ENCODE data around the gene LDHB.
"Not testable (repeated sequence)": the region's sequence is repeated elsewhere in the genome, so short reads cannot be mapped to it uniquely, and the experiment has no call there.

LDHB gene

GRCh38 chr12:21607701-21608100, 49.9 kb downstream of the LDHB start:
- DNase-seq (ENCODE audit: low spot score) = peak; percentile 11

GRCh38 chr12:21606175-21606574, 51.5 kb downstream of the LDHB start:
- DNase-seq (ENCODE audit: low spot score) = no peak

GRCh38 chr12:21604245-21605101, 53.2 kb downstream of the LDHB start, which contains the start of gene GYS2:
Gene GYS2, minus strand, starts transcription at chr12:21604847. Its CDS starts 255 bp downstream, at chr12:21604592.
- DNase-seq (ENCODE audit: low spot score) = no peak

GRCh38 chr12:21602774-21603173, 54.9 kb downstream of the LDHB start:
- no peak for DNase-seq (ENCODE audit: low spot score)

GRCh38 chr12:21600196-21600595, 57.4 kb downstream of the LDHB start:
- DNase-seq (ENCODE audit: low spot score) = no peak

GRCh38 chr12:21599143-21599999, 58.3 kb downstream of the LDHB start:
- no peak for DNase-seq (ENCODE audit: low spot score)

- DNase-seq (ENCODE audit: low spot score) = no peak
Measured at GRCh38 chr12:21598651-21599050, 59.0 kb downstream of the LDHB start.

- DNase-seq (ENCODE audit: low spot score) = not testable (repeated sequence)
Measured at GRCh38 chr12:21595356-21595755, 62.3 kb downstream of the LDHB start.

GRCh38 chr12:21585485-21585884, 72.2 kb downstream of the LDHB start:
- no peak for DNase-seq (ENCODE audit: low spot score)
